Activated CD4-positive, CD25-positive, alpha-beta regulatory T cell treated with anti-CD3 and anti-CD28 coated beads, Interleukin-2, amount 50 U/mL, for 72 hours (primary cell): ENCODE measurements around the gene TMEM259.

ENCODE experiments used
- DNase-seq: peaks from one replicate; pipeline ENCODE4 v3.0.0; 2021

The TMEM259 gene

GRCh38 chr19:982567-983170, 38.3 kb downstream of the TMEM259 start:
- DNase-seq, result peak; percentile 87

DNA sequence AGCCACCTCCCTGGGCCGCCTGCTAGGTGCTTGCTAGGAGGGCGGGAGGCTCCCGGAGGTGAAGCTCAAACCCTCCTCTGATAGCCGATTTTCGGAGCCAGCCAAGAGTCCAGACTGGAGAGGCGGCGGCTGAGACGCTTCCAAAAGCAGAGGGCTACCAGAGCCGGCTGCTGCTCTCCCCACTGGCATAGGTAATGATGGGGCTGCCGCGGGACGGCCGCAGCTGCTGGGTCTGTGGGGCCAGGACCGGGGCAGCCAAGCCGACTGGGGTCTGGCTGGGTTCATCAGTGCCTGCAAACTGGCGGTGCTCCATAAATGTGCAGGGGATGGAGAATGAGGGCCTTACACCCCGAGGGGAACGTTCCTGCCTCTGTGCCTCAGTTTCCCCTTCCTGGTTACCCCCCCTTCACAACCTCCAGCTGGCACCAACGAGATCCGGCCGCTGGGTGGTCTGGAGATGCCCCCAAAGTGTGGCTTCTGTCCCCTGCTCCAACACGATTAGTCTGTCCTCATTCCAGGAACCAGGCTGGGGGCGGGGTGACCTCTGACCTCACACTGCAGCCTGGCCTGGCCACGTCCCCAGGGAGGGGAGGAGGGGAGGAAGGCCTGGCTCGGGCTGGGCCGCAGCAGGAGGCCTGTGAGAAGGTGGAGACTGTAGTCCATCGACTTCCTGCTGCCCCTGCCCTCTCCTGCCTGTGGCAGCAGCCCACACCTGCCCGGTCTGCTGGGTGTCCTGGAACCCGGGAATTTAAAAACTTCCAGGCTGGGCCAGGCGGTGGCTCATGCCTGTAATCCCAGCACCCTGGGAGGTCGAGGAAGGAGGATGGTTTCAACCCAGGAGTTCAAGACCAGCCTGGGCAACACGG, 40.6 kb downstream of the TMEM259 start:
- DNase-seq, result no peak

DNA sequence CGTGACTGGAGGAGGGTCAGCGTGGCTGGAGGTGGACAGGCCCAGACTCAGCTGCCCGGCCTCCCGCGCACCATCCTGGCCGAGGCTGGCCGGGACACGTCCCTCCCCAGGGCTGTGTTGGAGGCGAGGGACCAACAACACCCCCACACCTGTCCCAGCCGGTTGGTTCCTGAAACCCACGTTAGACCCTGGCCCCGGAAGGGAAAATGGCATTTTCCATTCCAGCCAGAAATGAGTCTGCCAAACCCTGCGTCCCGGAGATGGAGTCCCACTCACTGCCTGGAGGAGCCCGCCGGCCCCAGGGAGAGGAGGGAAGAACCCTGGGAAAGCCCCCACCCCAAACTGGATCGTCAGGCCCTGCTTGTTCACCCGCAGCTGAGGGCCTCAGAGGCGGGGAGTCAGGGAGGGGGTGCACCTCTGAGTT, 41.6 kb downstream of the TMEM259 start:
- DNase-seq, result no peak

DNA sequence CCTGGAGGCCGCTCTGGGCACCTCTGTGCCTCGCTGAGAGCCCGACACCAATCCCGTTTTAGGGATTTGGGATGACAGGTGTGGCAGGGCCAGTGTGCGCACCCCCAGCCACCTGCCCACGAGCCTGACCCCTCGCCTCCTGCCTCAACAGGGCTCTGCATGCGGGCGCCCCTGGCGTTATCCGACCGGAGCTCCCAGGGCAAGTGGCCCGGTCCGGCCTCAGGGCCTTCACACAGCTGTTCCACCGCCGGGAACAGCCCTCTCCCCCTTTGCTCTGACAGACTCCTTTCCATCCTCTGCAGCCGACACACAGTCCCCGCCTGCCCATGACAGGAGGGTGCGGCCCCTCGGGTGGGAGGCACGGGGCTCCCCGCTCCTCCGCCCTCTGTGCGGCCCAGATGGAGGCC, 43.9 kb downstream of the TMEM259 start:
- no peak for DNase-seq

GRCh38 chr19:976476-976875, 44.4 kb downstream of the TMEM259 start:
- DNase-seq, result no peak

DNA sequence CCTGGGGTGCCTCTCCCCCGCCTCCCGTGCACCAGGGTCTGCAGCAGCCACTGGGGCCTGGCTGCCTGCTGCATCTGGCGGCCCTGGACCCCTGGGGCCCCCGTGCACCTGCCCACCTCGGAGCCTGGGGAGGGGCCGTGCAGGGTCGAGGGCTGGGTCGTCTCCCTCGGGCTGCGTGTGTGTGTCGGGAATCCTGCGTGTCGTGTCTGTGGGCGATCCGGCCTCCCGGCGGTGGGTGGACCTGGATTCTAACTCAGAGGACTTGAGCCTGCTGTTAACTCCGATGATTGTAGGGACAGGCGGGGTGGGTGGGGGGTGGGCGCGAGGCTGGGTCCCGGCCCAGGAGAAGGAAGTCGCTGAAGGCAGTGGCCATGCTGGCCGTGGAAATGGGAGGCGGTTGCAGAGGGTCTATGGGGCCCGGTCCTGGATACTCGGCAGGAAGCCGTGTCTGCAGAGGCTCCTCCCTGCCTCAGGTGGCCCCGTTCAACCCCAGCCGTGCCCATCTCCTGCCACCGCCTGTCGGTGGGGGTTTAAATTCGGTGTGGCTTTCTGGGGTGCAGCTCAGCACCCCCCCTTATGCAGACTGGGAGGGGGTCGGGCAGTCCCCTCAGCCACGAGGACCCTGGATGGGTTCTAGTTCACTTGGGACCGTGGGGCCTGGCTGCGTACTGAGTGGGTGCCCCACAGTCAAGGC, 46.2 kb downstream of the TMEM259 start:
- DNase-seq, result no peak

DNA sequence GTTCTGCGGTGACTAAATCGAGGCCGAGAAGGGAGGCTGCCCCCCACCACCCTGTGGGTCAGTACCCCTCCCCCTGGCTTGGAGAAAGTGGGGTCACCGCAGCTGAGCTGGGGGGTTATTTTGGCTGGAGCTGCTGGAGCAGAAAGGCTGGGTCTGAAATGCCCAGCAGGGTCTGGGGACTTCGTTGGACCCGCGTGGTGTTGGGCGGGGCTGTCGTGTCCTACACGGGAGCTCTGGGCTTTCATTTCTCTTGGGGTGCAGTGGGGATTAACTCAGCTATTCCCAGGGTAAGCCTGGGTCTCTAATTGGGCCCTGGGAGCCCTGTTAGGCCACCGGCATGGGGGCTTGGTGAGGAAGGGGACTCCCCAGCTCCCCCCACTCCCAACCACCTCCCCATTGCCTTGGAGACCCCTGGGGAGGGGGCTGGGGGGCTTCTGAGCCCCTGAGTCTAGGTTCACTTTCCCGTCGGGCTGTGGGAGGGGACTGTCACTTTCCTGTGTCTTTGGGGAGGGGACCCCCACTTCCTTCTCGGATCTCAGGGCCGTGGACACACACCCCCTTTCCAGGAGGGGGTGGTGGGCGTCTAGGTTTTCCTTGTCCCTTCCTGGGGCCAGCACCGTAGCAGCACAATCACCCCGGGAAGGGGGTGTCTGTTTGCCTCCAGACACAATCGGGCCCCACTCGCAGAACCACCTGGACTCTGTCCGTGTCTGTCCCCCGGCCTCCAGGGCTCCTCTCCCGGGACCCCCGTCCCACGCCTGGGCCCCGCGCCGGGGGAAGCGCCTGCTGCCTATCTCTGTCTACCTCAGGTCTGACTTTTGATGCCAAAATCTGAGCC, 47.0 kb downstream of the TMEM259 start:
- no peak for DNase-seq

DNA sequence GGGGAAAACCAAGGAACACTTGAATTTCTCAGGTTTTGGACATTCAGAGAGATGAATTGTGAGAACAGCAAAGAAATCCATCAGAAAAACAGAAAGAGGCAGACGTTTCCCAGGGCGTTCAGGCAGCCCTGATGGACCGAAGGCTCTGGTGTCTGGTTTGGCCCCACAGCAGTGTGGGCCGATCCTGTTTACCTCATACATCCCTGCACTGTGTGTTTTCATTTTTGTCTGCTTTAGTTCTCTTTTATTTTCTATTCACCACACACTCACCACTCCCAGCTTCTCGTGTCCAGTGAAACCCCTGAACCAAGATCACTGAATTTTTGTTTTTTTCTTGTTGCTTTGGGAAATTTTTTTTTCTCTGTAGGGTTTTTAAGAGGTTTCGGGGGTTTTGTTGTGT, 48.6 kb downstream of the TMEM259 start:
- no peak for DNase-seq

- DNase-seq, result no peak
These were observed 49.1 kb downstream of the TMEM259 start for GRCh38 chr19:971795-972194.

GRCh38 chr19:970695-971094, 50.2 kb downstream of the TMEM259 start:
- peak; percentile 49 for DNase-seq

GRCh38 chr19:966485-967088, 54.3 kb downstream of the TMEM259 start:
- no peak for DNase-seq

DNA sequence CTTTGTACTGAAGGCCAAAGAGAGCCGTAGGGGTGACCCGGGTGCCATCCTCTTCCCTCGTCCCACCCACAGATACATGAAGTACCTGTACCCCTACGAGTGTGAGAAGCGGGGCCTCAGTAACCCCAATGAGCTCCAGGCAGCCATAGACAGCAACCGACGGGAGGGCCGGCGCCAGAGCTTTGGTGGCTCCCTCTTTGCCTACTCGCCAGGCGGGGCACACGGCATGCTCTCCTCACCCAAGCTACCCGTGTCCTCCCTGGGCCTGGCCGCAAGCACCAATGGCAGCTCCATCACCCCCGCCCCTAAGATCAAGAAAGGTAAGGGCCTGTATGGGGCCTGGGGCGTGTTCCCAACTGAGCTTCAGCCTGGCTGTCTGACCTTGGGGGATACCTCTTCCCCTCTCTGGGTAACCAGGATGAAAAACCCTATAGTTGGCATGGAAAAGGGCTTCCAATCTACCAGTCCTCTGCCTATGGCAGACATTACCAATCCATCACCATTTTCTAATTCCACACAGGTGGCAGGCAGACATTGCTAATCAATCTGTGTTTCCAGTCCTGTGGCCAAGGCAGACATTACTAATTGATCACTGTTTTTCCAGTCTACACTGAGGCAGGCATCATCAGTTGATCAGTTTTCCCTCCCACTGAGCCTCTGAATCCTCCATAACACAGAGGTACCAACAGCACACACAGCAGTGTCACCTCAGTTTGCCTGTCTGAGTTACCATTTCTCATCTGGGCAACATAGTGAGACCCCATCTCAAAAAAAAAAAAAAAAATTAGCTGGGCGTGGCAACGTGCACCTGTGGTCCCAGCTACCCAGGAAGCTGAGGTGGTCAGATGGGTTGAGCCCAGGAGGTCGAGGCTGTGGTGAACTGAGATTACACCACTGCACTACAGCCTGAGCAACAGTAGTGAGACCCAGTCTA, 55.9 kb downstream of the TMEM259 start:
- DNase-seq, result no peak

DNA sequence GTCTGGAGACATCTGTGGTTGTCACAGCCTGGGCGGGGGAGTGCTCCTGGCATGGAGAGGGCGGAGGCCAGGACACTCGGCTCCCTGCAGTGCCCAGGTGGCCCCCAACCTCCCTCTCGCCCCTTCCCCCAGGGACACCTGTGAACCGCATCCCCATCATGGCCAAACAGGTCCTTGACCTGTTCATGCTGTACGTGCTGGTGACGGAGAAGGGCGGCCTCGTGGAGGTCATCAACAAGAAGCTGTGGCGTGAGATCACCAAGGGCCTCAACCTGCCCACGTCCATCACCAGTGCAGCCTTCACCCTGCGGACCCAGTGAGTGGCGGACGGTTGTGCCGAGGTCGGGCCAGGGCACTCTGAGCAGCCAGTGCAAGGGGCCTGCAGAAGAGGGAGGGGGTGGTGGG, 56.8 kb downstream of the TMEM259 start:
- no peak for DNase-seq

DNA sequence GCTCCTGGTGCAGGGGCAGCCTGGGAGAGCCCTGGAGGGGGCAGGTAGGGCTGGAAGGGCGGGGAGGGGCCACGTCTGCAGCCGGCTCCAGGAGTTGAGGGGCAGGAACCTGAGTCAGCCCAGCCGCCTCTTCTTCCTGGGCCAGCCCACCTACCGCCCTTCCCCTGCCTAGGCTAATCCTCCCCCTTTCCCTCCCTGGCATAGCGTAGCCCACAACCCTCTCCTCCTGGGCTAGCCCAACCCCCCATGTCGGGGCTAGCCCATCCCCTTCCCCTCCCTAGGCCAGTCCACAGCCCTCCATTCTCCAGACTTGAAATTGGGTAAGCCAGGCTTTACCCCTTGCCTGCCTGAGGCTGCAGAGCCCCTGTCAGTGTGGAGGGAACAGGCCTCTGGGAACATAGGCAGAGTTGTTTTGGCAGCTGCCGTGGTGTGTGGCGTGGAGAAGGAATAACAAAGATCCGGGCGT, 57.4 kb downstream of the TMEM259 start:
- no peak for DNase-seq

- no peak for DNase-seq
These were observed 58.1 kb downstream of the TMEM259 start for GRCh38 chr19:962683-963400.

DNA sequence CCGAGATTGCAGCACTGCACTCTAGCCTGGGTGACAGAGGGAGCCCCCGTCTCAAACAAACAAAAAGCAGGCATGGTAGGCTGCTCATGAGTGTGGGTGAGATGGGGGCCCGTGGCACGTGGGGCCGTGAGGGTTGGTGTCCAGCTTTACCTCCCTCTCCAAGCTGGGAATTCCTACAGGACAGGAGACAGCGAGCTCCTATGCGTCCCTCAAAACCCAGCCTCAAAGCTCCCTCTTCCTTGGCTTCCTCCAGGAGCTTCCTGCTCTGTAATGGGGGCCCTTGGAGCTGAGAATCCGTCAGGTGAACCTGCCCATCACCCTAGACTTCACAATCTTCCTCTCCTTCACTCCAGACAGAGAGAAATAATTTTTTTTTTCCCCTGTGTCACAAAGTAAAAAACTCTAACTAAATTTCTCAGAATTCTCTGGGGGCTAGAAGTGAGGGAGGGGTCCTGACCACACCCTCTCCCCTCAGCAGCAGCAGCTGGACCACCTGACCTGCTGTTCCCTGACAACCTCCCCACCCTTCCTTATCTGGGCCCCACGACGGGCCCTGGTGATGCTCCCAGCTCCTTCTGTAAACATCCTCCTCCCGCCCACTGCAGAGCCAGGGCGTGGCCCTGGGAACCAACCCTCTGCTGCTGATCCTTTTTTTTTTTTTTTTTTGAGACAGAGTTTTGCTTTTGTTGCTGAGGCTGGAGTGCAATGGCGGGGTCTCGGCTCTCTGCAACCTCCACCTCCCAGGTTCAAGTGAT, 58.9 kb downstream of the TMEM259 start:
- no peak for DNase-seq

DNA sequence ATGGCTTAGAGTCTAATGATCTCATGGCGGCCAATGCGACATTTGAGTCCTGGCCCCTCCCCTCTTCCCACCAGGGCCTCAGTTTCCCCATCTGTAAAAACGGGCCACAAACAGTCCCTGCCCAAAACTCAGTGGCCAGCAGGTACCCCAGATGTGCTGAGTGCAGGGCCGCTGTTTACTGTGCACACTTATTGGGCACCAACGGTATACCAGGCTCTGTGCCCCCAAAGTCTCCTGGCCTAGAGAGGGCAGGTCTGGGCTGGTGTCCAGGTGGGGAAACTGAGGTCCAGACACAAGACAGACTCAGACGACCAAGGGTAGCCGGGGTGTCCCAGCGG, 60.4 kb downstream of the TMEM259 start:
- no peak for DNase-seq

- no peak for DNase-seq
These were observed 60.9 kb downstream of the TMEM259 start for GRCh38 chr19:960020-960419.
